ENCODE data around the gene EDARADD. TPM values are rescaled to one million over a fixed set of nuclear protein-coding genes. Genes with fewer than 3 reads are reported as not detected.

Gene EDARADD
- polyA plus RNA-seq, 1 donor (not counting 4 experiments of a cell fraction or from before 2014, with no cell fraction given) = 12.3 TPM

DNA sequence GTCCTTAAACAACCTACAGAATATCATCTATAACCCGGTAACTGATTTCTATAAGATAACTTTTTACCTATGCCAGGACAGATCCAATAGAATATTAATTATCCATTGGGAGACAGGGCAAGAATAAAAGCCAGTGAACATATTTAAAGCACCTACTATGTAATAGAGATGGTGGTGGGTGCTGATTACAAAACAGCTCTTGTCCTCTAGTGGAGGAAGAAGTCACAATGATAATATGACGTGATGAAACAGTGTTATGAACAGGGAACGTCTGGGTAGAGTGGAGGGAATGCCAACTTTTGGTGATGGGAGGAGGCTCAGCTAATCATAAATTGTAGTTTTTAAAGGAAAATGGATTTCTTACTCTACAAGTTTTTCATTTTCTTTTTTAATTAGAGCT lies 132.0 kb downstream of the EDARADD start:
- H3K36me3 ChIP-seq (ENCODE audit: control insufficient read depth in 2 of 2, extremely low read depth in 1 of 2, insufficient read depth in 2 of 2, low read length in 2 of 2) = peaks cover 3 to 4% of the 10 kb centered on the region in 2 experiments
- H3K4me1 ChIP-seq (ENCODE audit: control insufficient read depth, extremely low read depth, insufficient read depth, low read length) = peaks cover 10% of the 10 kb centered on the region
- peaks cover 15% of the 10 kb centered on the region for H3K79me2 ChIP-seq (ENCODE audit: control insufficient read depth, insufficient read depth, low read length)
- H3K27ac ChIP-seq (ENCODE audit: control insufficient read depth, insufficient read depth, low read length) = no peak overlapping the region
- no peak for TF ChIP-seq EZH2 (IDR thresholded peaks at IDR 0.05; ENCODE audit: low read length)
- no peak for TF ChIP-seq CTCF (optimal IDR thresholded peaks at IDR 0.05 in 1 of 3, IDR thresholded peaks at IDR 0.05 in 1 of 3, conservative IDR thresholded peaks at IDR 0.05 in 1 of 3; ENCODE audit: extremely low read depth in 1 of 3, insufficient read depth in 2 of 3, low read length in 3 of 3)
- no peak overlapping the region for H3K4me3 ChIP-seq (ENCODE audit: control insufficient read depth in 2 of 3, extremely low read depth in 1 of 3, insufficient read depth in 2 of 3, low read depth in 1 of 3, low read length in 3 of 3)
- no peaks in the 10 kb centered on the region for H4K20me1 ChIP-seq (ENCODE audit: control insufficient read depth, extremely low read depth, insufficient read depth, low read length)
- H3K9me3 ChIP-seq (ENCODE audit: control insufficient read depth, low read depth, low read length) = no peaks in the 10 kb centered on the region
- DNase-seq (ENCODE audit: low read depth, low spot score) = no peak
- dilution Hi-C loops (cut with MboI; ENCODE audit: extremely low pct_ligation_motif_present, low sequenced_read_pairs) = no loop called here
- H3K9me1 ChIP-seq (ENCODE audit: control insufficient read depth, extremely low read depth, insufficient read depth, low read length) = no peaks in the 10 kb centered on the region
- no peaks in the 10 kb centered on the region for H3K27me3 ChIP-seq (ENCODE audit: control insufficient read depth, extremely low read depth, insufficient read depth, low read length)
- FAIRE-seq = no peak
- no peak overlapping the region for H3K9ac ChIP-seq (ENCODE audit: control insufficient read depth, extremely low read depth, insufficient read depth, low read length)
- no peak overlapping the region for H3K4me2 ChIP-seq (ENCODE audit: control insufficient read depth, extremely low read depth, insufficient read depth, low read depth, low read length)
- no peak overlapping the region for H2AFZ ChIP-seq (ENCODE audit: control insufficient read depth, low read length)

GRCh38 chr1:236530286-236530685 lies 136.2 kb downstream of the EDARADD start:
- H3K9ac ChIP-seq (ENCODE audit: control insufficient read depth, extremely low read depth, insufficient read depth, low read length) = no peak overlapping the region
- no peak for FAIRE-seq
- no peaks in the 10 kb centered on the region for H3K27me3 ChIP-seq (ENCODE audit: control insufficient read depth, extremely low read depth, insufficient read depth, low read length)
- no peaks in the 10 kb centered on the region for H3K9me3 ChIP-seq (ENCODE audit: control insufficient read depth, low read depth, low read length)
- H3K27ac ChIP-seq (ENCODE audit: control insufficient read depth, insufficient read depth, low read length) = no peak overlapping the region
- peaks cover 14% of the 10 kb centered on the region for H3K4me1 ChIP-seq (ENCODE audit: control insufficient read depth, extremely low read depth, insufficient read depth, low read length)
- no peak for DNase-seq (ENCODE audit: low read depth, low spot score)
- TF ChIP-seq EZH2 (IDR thresholded peaks at IDR 0.05; ENCODE audit: low read length) (no peak), CTCF (optimal IDR thresholded peaks at IDR 0.05 in 1 of 3, IDR thresholded peaks at IDR 0.05 in 1 of 3, conservative IDR thresholded peaks at IDR 0.05 in 1 of 3; ENCODE audit: extremely low read depth in 1 of 3, insufficient read depth in 2 of 3, low read length in 3 of 3) (no peak)
- H3K9me1 ChIP-seq (ENCODE audit: control insufficient read depth, extremely low read depth, insufficient read depth, low read length) = no peaks in the 10 kb centered on the region
- no peak overlapping the region for H2AFZ ChIP-seq (ENCODE audit: control insufficient read depth, low read length)
- no peak overlapping the region for H3K4me2 ChIP-seq (ENCODE audit: control insufficient read depth, extremely low read depth, insufficient read depth, low read depth, low read length)
- H4K20me1 ChIP-seq (ENCODE audit: control insufficient read depth, extremely low read depth, insufficient read depth, low read length) = no peaks in the 10 kb centered on the region
- dilution Hi-C loops (cut with MboI; ENCODE audit: extremely low pct_ligation_motif_present, low sequenced_read_pairs) = no loop called here
- H3K4me3 ChIP-seq (ENCODE audit: control insufficient read depth in 2 of 3, extremely low read depth in 1 of 3, insufficient read depth in 2 of 3, low read depth in 1 of 3, low read length in 3 of 3) = no peak overlapping the region
- peaks cover 4 to 5% of the 10 kb centered on the region in 2 experiments for H3K36me3 ChIP-seq (ENCODE audit: control insufficient read depth in 2 of 2, extremely low read depth in 1 of 2, insufficient read depth in 2 of 2, low read length in 2 of 2)
- peaks cover 2% of the 10 kb centered on the region for H3K79me2 ChIP-seq (ENCODE audit: control insufficient read depth, insufficient read depth, low read length)

All from keratinocyte (primary cell).